Activated CD8-positive, alpha-beta memory T cell treated with anti-CD3 and anti-CD28 coated beads, Interleukin-2, amount 10 ng/mL, durations not matched to agents 7 days and 5 days (primary cell): Measurements from ENCODE around the gene SHCBP1L. TPM values are rescaled to one million over a fixed set of nuclear protein-coding genes. Genes with fewer than 3 reads are reported as not detected.
"Not testable (repeated sequence)": the region's sequence is repeated elsewhere in the genome, so short reads cannot be mapped to it uniquely, and the experiment has no call there.

ENCODE experiments used
- ATAC-seq: fragments of 150-1000 bp; cut with Tn5 transposase; one replicate; pipeline ENCODE4 v1.10.0; 2021; ENCODE audit warnings: moderate library complexity
- CTCF ChIA-PET: fragments of 350-600 bp; sonication (Branson Sonifier 250); formaldehyde crosslinking; loops from one replicate; lab custom pipeline; 2021; ENCODE audit warnings: antibody characterized with exemption; lab: Charles Lee
- DNase-seq: peaks from one replicate; pipeline ENCODE4 v3.0.0-alpha.2; 2020
- H3K27ac Mint-ChIP-seq: one replicate; pipeline ENCODE4 v1.8.0; 2021; ENCODE audit warnings: mild to moderate bottlenecking, mixed read lengths
- H3K27me3 Mint-ChIP-seq: one replicate; pipeline ENCODE4 v1.8.0; 2021; ENCODE audit warnings: mixed read lengths
- H3K36me3 Mint-ChIP-seq: one replicate; pipeline ENCODE4 v1.8.0; 2021; ENCODE audit warnings: mild to moderate bottlenecking, mixed read lengths
- H3K4me1 Mint-ChIP-seq: one replicate; pipeline ENCODE4 v1.8.0; 2021; ENCODE audit warnings: mixed read lengths
- H3K4me3 Mint-ChIP-seq: one replicate; pipeline ENCODE4 v1.8.0; 2021; ENCODE audit warnings: mild to moderate bottlenecking, moderate library complexity, mixed read lengths
- H3K9me3 Mint-ChIP-seq: one replicate; pipeline ENCODE4 v1.8.0; 2022; ENCODE audit warnings: low read depth, mixed read lengths
- total RNA-seq, 2 experiments: library from RNA; stranded (reverse); gene quantifications; one replicate each; pipeline ENCODE4 v1.2.3, GENCODE V29; 2021

The SHCBP1L gene
- total RNA-seq, 2 experiments from 2014 or later = not detected

GRCh38 chr1:182955596-182956588, 2.9 kb upstream of the SHCBP1L start:
- ATAC-seq = no peak
- no peaks in the 10 kb centered on the region for H3K4me1 Mint-ChIP-seq
- H3K27ac Mint-ChIP-seq = no peak overlapping the region
- DNase-seq = no peak
- H3K4me3 Mint-ChIP-seq = no peak overlapping the region
- peaks cover 27% of the 10 kb centered on the region for H3K27me3 Mint-ChIP-seq
- no peaks in the 10 kb centered on the region for H3K9me3 Mint-ChIP-seq
- H3K36me3 Mint-ChIP-seq = no peaks in the 10 kb centered on the region
- CTCF ChIA-PET = interaction anchor here (1.0 kb wide), 1 partner anchor 389 kb away, joined by 4 read pairs; no protein-coding TSS in a partner anchor

- no peak overlapping the region for H3K27ac Mint-ChIP-seq
- H3K36me3 Mint-ChIP-seq = no peaks in the 10 kb centered on the region
- H3K4me1 Mint-ChIP-seq = no peaks in the 10 kb centered on the region
- H3K4me3 Mint-ChIP-seq = no peak overlapping the region
- H3K9me3 Mint-ChIP-seq = no peaks in the 10 kb centered on the region
- peaks cover 26% of the 10 kb centered on the region for H3K27me3 Mint-ChIP-seq
- CTCF ChIA-PET = no interaction called here
- ATAC-seq (no peak), DNase-seq (no peak)
Measured at GRCh38 chr1:182953826-182954225, 860 bp upstream of the SHCBP1L start.

- peaks cover 36% of the 10 kb centered on the region for H3K27me3 Mint-ChIP-seq
- H3K9me3 Mint-ChIP-seq, H3K27ac Mint-ChIP-seq, H3K36me3 Mint-ChIP-seq, ATAC-seq, CTCF ChIA-PET, DNase-seq, H3K4me1 Mint-ChIP-seq, H3K4me3 Mint-ChIP-seq: not testable (repeated sequence)
Measured at GRCh38 chr1:182943336-182943735, 9.6 kb downstream of the SHCBP1L start.

GRCh38 chr1:182942145-182942544, 10.8 kb downstream of the SHCBP1L start:
- peaks cover 41% of the 10 kb centered on the region for H3K27me3 Mint-ChIP-seq
- CTCF ChIA-PET, H3K9me3 Mint-ChIP-seq, H3K4me3 Mint-ChIP-seq, H3K36me3 Mint-ChIP-seq, H3K4me1 Mint-ChIP-seq, DNase-seq, ATAC-seq, H3K27ac Mint-ChIP-seq: not testable (repeated sequence)

GRCh38 chr1:182939413-182939812, 13.6 kb downstream of the SHCBP1L start:
- CTCF ChIA-PET = no interaction called here
- H3K4me3 Mint-ChIP-seq = no peak overlapping the region
- peaks cover 2% of the 10 kb centered on the region for H3K4me1 Mint-ChIP-seq

GRCh38 chr1:182935716-182936115, 17.2 kb downstream of the SHCBP1L start:
- Mint-ChIP-seq H3K4me3 (no peak overlapping the region), H3K27me3 (peaks cover 45% of the 10 kb centered on the region), H3K36me3 (peaks cover 1% of the 10 kb centered on the region), H3K9me3 (no peaks in the 10 kb centered on the region), H3K4me1 (no peaks in the 10 kb centered on the region), H3K27ac (no peak overlapping the region)
- CTCF ChIA-PET = no interaction called here
- ATAC-seq = no peak
- no peak for DNase-seq

More at GRCh38 chr1:182939413-182939812, 13.6 kb downstream of the SHCBP1L start:
- Mint-ChIP-seq H3K9me3 (no peaks in the 10 kb centered on the region), H3K27ac (no peak overlapping the region), H3K27me3 (peaks cover 43% of the 10 kb centered on the region), H3K36me3 (peaks cover 1% of the 10 kb centered on the region)
- ATAC-seq = no peak
- DNase-seq = no peak

- Mint-ChIP-seq H3K27me3 (peaks cover 27% of the 10 kb centered on the region), H3K4me1 (no peaks in the 10 kb centered on the region), H3K4me3 (no peak overlapping the region), H3K36me3 (no peaks in the 10 kb centered on the region), H3K27ac (no peak overlapping the region), H3K9me3 (no peaks in the 10 kb centered on the region)
- no peak for ATAC-seq
- DNase-seq = no peak
- CTCF ChIA-PET = interaction anchor here (0.7 kb wide), 2 partner anchors 180 to 1183 kb away, joined by 3 read pairs; no protein-coding TSS in a partner anchor
Measured at GRCh38 chr1:182930985-182931384, 22.0 kb downstream of the SHCBP1L start.

GRCh38 chr1:182927693-182928433, 25.1 kb downstream of the SHCBP1L start:
- ATAC-seq = no peak
- H3K27me3 Mint-ChIP-seq = peaks cover 23% of the 10 kb centered on the region
- no peaks in the 10 kb centered on the region for H3K36me3 Mint-ChIP-seq
- no peak overlapping the region for H3K27ac Mint-ChIP-seq
- CTCF ChIA-PET = no interaction called here
- H3K4me1 Mint-ChIP-seq = no peaks in the 10 kb centered on the region
- no peaks in the 10 kb centered on the region for H3K9me3 Mint-ChIP-seq
- H3K4me3 Mint-ChIP-seq = no peak overlapping the region
- no peak for DNase-seq

- Mint-ChIP-seq H3K27ac (no peak overlapping the region), H3K4me3 (no peak overlapping the region), H3K36me3 (no peaks in the 10 kb centered on the region), H3K27me3 (peaks cover 30% of the 10 kb centered on the region), H3K4me1 (no peaks in the 10 kb centered on the region), H3K9me3 (no peaks in the 10 kb centered on the region)
- no peak for ATAC-seq
- no peak for DNase-seq
- CTCF ChIA-PET = no interaction called here
Measured at GRCh38 chr1:182925661-182926060, 27.3 kb downstream of the SHCBP1L start.

GRCh38 chr1:182917378-182917777, 35.6 kb downstream of the SHCBP1L start:
- Mint-ChIP-seq H3K36me3 (no peaks in the 10 kb centered on the region), H3K27me3 (peaks cover 44% of the 10 kb centered on the region), H3K9me3 (no peaks in the 10 kb centered on the region), H3K4me1 (no peaks in the 10 kb centered on the region), H3K4me3 (no peak overlapping the region), H3K27ac (no peak overlapping the region)
- CTCF ChIA-PET = no interaction called here
- ATAC-seq = no peak
- DNase-seq = no peak

GRCh38 chr1:182913401-182913800, 39.6 kb downstream of the SHCBP1L start:
- Mint-ChIP-seq H3K4me1 (no peaks in the 10 kb centered on the region), H3K27me3 (peaks cover 32% of the 10 kb centered on the region), H3K27ac (no peak overlapping the region), H3K4me3 (no peak overlapping the region), H3K9me3 (no peaks in the 10 kb centered on the region), H3K36me3 (no peaks in the 10 kb centered on the region)
- DNase-seq (no peak), ATAC-seq (no peak)
- CTCF ChIA-PET = no interaction called here

- Mint-ChIP-seq H3K4me1 (no peaks in the 10 kb centered on the region), H3K36me3 (no peaks in the 10 kb centered on the region), H3K27me3 (peaks cover 18% of the 10 kb centered on the region), H3K9me3 (no peaks in the 10 kb centered on the region), H3K27ac (no peak overlapping the region), H3K4me3 (no peak overlapping the region)
- DNase-seq (no peak), ATAC-seq (no peak)
- CTCF ChIA-PET = no interaction called here
Measured at GRCh38 chr1:182910143-182910542, 42.8 kb downstream of the SHCBP1L start.

- Mint-ChIP-seq H3K27ac (no peak overlapping the region), H3K36me3 (no peaks in the 10 kb centered on the region), H3K4me1 (no peaks in the 10 kb centered on the region), H3K4me3 (no peak overlapping the region), H3K9me3 (no peaks in the 10 kb centered on the region), H3K27me3 (peaks cover 17% of the 10 kb centered on the region)
- ATAC-seq = no peak
- CTCF ChIA-PET = no interaction called here
- DNase-seq = no peak
Measured at GRCh38 chr1:182909578-182909977, 43.4 kb downstream of the SHCBP1L start.
